A673 (cell line): ENCODE data around the gene ZNF805.
"Not testable (repeated sequence)": the region's sequence is repeated elsewhere in the genome, so short reads cannot be mapped to it uniquely, and the experiment has no call there.

Source experiments
- EZH2 ChIP-seq: fragments of 200-600 bp; sonication (generic); IDR thresholded peaks from 2 replicates; pipeline ENCODE4 v1.6.1; 2017; ENCODE audit warnings: borderline replicate concordance, low read depth, mild to moderate bottlenecking, mixed read lengths, antibody characterized with exemption, low read length; ENCODE audit not compliant: poor library complexity, severe bottlenecking
- TF ChIP-seq, protein P1 (sequence below): fragments of 300-800, 200-600 bp; sonication (generic); conservative IDR thresholded peaks from 2 replicates; pipeline ENCODE4 v1.5.1; 2017; ENCODE audit warnings: low read depth, mild to moderate bottlenecking, antibody characterized with exemption, low read length, moderate library complexity, mixed read lengths

DNA sequence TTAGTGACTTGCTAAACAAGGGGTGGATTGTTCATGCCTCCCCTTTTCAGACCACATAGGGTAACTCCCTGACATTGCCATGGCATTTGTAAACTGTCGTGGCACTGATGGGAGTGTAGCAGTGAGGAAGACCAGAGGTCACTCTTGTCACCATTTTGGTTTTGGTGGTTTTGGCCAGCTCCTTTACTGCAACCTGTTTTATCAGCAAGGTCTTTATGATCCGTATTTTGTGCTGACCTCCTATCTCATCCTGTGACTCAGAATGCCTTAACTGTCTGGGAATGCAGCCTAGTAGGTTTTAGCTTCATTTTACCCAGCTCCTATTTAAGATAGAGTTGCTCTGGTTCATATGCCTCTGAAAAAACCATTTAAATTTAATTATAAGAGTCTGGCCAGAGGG lies 38.0 kb downstream of the ZNF805 start:
- TF ChIP-seq, protein P1, sequence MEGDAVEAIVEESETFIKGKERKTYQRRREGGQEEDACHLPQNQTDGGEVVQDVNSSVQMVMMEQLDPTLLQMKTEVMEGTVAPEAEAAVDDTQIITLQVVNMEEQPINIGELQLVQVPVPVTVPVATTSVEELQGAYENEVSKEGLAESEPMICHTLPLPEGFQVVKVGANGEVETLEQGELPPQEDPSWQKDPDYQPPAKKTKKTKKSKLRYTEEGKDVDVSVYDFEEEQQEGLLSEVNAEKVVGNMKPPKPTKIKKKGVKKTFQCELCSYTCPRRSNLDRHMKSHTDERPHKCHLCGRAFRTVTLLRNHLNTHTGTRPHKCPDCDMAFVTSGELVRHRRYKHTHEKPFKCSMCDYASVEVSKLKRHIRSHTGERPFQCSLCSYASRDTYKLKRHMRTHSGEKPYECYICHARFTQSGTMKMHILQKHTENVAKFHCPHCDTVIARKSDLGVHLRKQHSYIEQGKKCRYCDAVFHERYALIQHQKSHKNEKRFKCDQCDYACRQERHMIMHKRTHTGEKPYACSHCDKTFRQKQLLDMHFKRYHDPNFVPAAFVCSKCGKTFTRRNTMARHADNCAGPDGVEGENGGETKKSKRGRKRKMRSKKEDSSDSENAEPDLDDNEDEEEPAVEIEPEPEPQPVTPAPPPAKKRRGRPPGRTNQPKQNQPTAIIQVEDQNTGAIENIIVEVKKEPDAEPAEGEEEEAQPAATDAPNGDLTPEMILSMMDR: not testable (repeated sequence)
- TF ChIP-seq EZH2: not testable (repeated sequence)
